Measurements from ENCODE around the gene FMN1. TPM values are rescaled to one million over a fixed set of nuclear protein-coding genes. Genes with fewer than 3 reads are reported as not detected.

FMN1 gene
- total and polyA plus RNA-seq, 2 of the 8 experiments (the other 6 are each of a cell fraction or from before 2014, with no cell fraction given) = 0.27 to 3.7 TPM

- Histone ChIP-seq H2BK5ac (ENCODE audit: low read depth, low read length) (no peak overlapping the region), H2AFZ (ENCODE audit: low read length) (no peak overlapping the region), H3K79me2 (ENCODE audit: control insufficient read depth in 1 of 2, insufficient read depth in 2 of 2, low read length in 2 of 2) (no peaks in the 10 kb centered on the region), H2BK15ac (ENCODE audit: low read length) (no peak overlapping the region), H2BK12ac (ENCODE audit: low read depth, low read length) (no peak overlapping the region), H3K18ac (ENCODE audit: extremely low read depth, low read length) (no peak overlapping the region), H4K5ac (ENCODE audit: insufficient read length, low read depth, low read length) (no peak overlapping the region), H3K27ac (ENCODE audit: low read depth, low read length) (no peak overlapping the region), H4K20me1 (replicated peaks in 1 of 2; ENCODE audit: control insufficient read depth in 1 of 2, insufficient read depth in 2 of 2, low read length in 2 of 2) (no peaks in the 10 kb centered on the region), H2BK120ac (replicated peaks; ENCODE audit: low read depth, low read length) (no peak overlapping the region), H3K9ac (replicated peaks in 1 of 4; ENCODE audit: extremely low read depth in 1 of 4, low read depth in 3 of 4, low read length in 3 of 4) (no peak overlapping the region), H3K4me3 (ENCODE audit: extremely low read depth in 1 of 4, insufficient read depth in 2 of 4, low read depth in 3 of 4, low read length in 4 of 4) (no peak overlapping the region), H3K27me3 (replicated peaks in 1 of 4; ENCODE audit: control insufficient read depth in 3 of 4, extremely low read depth in 1 of 4, insufficient read depth in 3 of 4, low read length in 3 of 4) (no peaks in the 10 kb centered on the region; a peak in 1 of 7 replicates), H3K4me2 (ENCODE audit: insufficient read depth in 1 of 2, low read depth in 2 of 2, low read length in 2 of 2) (no peak overlapping the region), H2BK20ac (ENCODE audit: low read length) (no peak overlapping the region), H3K23me2 (ENCODE audit: low read depth, low read length) (no peaks in the 10 kb centered on the region), H2AK5ac (ENCODE audit: low read depth, low read length) (no peak overlapping the region), H3K9me3 (ENCODE audit: insufficient read depth in 2 of 2, low read depth in 1 of 2, low read length in 1 of 2) (no peaks in the 10 kb centered on the region), H3K36me3 (ENCODE audit: control insufficient read depth in 2 of 4, insufficient read depth in 4 of 4, low read length in 3 of 4) (no peaks in the 10 kb centered on the region), H3K4ac (replicated peaks; ENCODE audit: insufficient read length, low read depth, low read length) (no peak overlapping the region), H3K4me1 (replicated peaks in 1 of 4; ENCODE audit: control insufficient read depth in 3 of 4, insufficient read depth in 4 of 4, low read length in 3 of 4) (peaks cover 8 to 23% (median 19%) of the 10 kb centered on the region in 4 experiments), H4K8ac (ENCODE audit: extremely low read depth, insufficient read depth, low read length) (no peak overlapping the region), H4K91ac (replicated peaks; ENCODE audit: insufficient read length, low read length) (no peak overlapping the region), H3K14ac (ENCODE audit: insufficient read length) (no peak overlapping the region), H3K23ac (ENCODE audit: insufficient read length) (no peak overlapping the region), H3K56ac (replicated peaks; ENCODE audit: insufficient read length, low read depth, low read length) (no peak overlapping the region), H3K79me1 (ENCODE audit: low read depth, low read length) (no peaks in the 10 kb centered on the region)
- ChIA-PET CTCF (ENCODE audit: partially characterized antibody) (interaction anchor here (0.7 to 1.6 kb wide), 4 partner anchors 20 to 71 kb away, joined by 3 to 5 read pairs (median 4); no protein-coding TSS in a partner anchor), POLR2A (ENCODE audit: partially characterized antibody) (no interaction called here)
- WGBS, 2 experiments (ENCODE audit: extremely low coverage in 1 of 2, insufficient coverage in 1 of 2, insufficient read length in 1 of 2, insufficient replicate concordance in 2 of 2, low coverage in 1 of 2, low lambda C conversion rate in 2 of 2, missing lambda C conversion rate in 1 of 2) = 90% methylated on average over 3 of the region's 3 CpGs; no CpG with 5 or more reads in 1 of the 2 experiments
- no peak for DNase-seq (ENCODE audit: low read depth in 1 of 2, low spot score in 2 of 2)
- no peak for FAIRE-seq
- TF ChIP-seq E2F6 (IDR thresholded peaks at IDR 0.05) (no peak), RNF2 (IDR thresholded peaks at IDR 0.05; ENCODE audit: borderline replicate concordance, low read depth, low read length, missing control alignments, poor library complexity, severe bottlenecking) (no peak), CREB1 (IDR thresholded peaks at IDR 0.05) (no peak), SIX5 (IDR thresholded peaks at IDR 0.05; ENCODE audit: low read depth, low read length) (no peak), SIN3A (conservative IDR thresholded peaks at IDR 0.05 in 1 of 2, IDR thresholded peaks at IDR 0.05 in 1 of 2; ENCODE audit: low read depth in 1 of 2, low read length in 2 of 2) (no peak), SP4 (IDR thresholded peaks at IDR 0.05; ENCODE audit: low read length) (no peak), SRF (IDR thresholded peaks at IDR 0.05; ENCODE audit: low read depth, low read length) (no peak)
Observed at GRCh38 chr15:33064878-33065277, 129.6 kb downstream of the FMN1 start.
